Heart left ventricle (tissue), 13 donors: ENCODE measurements around the gene RGS9.

Experiments used
- POLR2A ChIP-seq, 2 donors: fragments of 450-650 bp; IDR thresholded peaks; one replicate each; pipeline ENCODE4 v1.6.1; 2017; ENCODE audit warnings: antibody characterized with exemption in 2 of 2, mild to moderate bottlenecking in 2 of 2, moderate library complexity in 2 of 2
- TF ChIP-seq, protein P1 (sequence below), 12 donors: fragments of 200-600 bp; sonication (generic) in 4 of 12; IDR thresholded peaks; one replicate each; pipeline versions ENCODE4 v1.5.0 to v1.8.0; 2018 to 2022; ENCODE audit warnings: antibody characterized with exemption in 12 of 12, mild to moderate bottlenecking in 5 of 12
- donor health status: ischemic (EF 13 %, LVEDD 7.1; RV severe dilation, severe dysfunction).
- donor health status: DM: no; HTN: yes; CAD: no.
- donor health status: DM: no; HTN: no; CAD: no.
- donor health status: ischemic (EF 25% LVEDD 6.9; RV normal size, moderate dysfunction).
- donor health status: ischemic (EF 25% LVEDD 5.7; RV mildly dilated, moderate dysfunction).
- donor health status: ischemic (EF 35%, LVEDD 5.7; RV mildly dilated, moderate dysfunction).
- donor health status: nonischemic (EF 11% LVEDD 7.7; RV severe dilation, severe dysfunction).
- donor health status: DM: yes; HTN: yes; CAD: no.
- donor health status: PGD.
- donor health status: ischemic (EF 29% LVEDD 5.4; RV normal size, mild dysfunction).
- donor health status: nonischemic (EF 23%, LVEDD 6.1; RV moderate dilation, normal function).

DNA sequence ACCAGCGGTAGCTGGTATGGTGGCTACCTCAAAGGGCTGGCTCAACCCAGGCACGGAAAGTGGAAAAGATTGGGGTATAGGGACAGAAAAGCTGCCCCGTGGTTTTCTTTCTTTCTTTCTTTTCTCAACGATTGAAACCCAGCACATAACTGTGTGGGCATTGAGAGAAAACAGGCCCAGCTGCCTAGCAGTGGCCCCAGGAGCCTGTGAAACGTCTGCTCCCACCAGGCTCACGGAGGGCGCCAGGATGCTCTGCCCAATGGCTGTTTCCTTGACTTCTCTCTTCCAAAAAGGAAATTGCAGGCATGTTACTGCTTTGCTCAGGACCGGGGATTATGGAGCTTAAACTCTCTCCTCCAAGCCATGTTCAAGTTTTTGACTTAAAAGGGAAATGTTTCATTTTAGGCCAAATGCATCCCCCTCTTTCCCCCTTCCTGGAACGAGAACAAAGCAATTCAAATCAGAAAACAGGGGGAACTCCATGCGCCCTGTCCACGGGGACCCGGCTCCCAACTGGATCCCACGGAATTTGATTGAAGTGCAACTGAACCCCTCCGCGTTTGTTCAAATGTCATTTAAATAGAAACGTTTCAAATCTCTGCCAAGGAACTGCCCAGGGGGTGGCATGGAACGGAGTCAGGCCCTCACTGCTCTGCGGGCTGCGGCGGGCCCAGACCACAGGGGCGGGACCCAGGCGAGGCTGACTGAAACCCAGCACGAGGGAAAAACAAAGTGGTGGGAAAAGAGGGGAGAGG lies 133.5 kb downstream of the RGS9 start:
- TF ChIP-seq, protein P1, sequence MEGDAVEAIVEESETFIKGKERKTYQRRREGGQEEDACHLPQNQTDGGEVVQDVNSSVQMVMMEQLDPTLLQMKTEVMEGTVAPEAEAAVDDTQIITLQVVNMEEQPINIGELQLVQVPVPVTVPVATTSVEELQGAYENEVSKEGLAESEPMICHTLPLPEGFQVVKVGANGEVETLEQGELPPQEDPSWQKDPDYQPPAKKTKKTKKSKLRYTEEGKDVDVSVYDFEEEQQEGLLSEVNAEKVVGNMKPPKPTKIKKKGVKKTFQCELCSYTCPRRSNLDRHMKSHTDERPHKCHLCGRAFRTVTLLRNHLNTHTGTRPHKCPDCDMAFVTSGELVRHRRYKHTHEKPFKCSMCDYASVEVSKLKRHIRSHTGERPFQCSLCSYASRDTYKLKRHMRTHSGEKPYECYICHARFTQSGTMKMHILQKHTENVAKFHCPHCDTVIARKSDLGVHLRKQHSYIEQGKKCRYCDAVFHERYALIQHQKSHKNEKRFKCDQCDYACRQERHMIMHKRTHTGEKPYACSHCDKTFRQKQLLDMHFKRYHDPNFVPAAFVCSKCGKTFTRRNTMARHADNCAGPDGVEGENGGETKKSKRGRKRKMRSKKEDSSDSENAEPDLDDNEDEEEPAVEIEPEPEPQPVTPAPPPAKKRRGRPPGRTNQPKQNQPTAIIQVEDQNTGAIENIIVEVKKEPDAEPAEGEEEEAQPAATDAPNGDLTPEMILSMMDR (IDR thresholded peaks at IDR 0.05): no peak
- no peak for TF ChIP-seq POLR2A (IDR thresholded peaks at IDR 0.05)
